ENCODE measurements around the gene BCL2L15.
A peak's percentile ranks its signal among the peaks of the same experiment; 100 is the strongest.

The BCL2L15 gene

DNA sequence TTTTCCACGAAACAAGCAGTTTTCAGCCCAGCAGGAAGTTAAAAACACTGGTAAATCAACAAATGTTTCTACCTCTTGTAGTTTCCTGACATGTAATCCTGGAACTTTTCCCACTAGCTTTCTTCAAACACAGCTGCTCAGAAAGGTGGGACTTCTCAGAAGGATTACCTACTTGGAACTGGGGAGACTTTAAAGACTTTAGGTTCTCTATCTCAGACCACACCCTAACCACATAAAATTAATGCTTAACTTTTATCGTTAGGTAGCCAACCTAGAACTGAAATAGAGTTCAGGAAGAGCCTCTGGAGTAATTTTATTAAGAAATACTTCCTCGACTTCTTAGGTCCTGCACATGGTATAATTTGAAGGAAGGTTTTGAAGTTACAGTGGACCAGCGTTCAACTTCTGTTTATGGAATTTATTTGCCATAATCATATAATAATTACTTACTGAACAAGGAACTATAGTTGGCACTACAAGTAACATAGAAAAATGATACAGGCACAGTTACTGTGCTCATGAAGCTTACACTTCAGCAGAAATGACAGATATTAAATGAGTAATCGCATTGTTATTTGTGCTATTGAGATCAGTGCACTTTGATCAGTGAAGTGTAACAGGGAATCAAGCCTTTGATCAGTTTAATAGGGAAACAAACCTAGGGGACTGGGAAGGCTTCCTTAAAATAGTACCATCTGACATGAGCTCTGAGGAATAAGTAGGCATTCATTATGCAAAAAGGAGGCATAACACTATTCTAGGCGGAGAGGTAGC lies at the start of gene BCL2L15:
BCL2L15 (minus strand) TSS at position 180 of the 774 bp plus-strand sequence. CDS start 206 bp downstream, outside the sequence.
- intact Hi-C loops (cut with DNase I), result no loop called here
- no peak for DNase-seq

- no peak for DNase-seq
- intact Hi-C loops (cut with DNase I), result no loop called here
Observed at GRCh38 chr1:113937146-113937545, 49.8 kb upstream of the BCL2L15 start.

- no peak for DNase-seq
- intact Hi-C loops (cut with DNase I), result no loop called here
Observed at GRCh38 chr1:113935970-113936369, 48.6 kb upstream of the BCL2L15 start.

GRCh38 chr1:113935176-113935575 lies 47.8 kb upstream of the BCL2L15 start:
- no peak for DNase-seq
- intact Hi-C loops (cut with DNase I), result no loop called here

- peak in 22 of 42 donors; percentile 16 to 75 (median 40) for DNase-seq
- intact Hi-C loops (cut with DNase I), result no loop called here
Observed at GRCh38 chr1:113934511-113935055, 47.2 kb upstream of the BCL2L15 start.

GRCh38 chr1:113934006-113934405 lies 46.6 kb upstream of the BCL2L15 start:
- no peak for DNase-seq
- intact Hi-C loops (cut with DNase I), result no loop called here

GRCh38 chr1:113931451-113931851 lies 44.1 kb upstream of the BCL2L15 start:
- intact Hi-C loops (cut with DNase I), result no loop called here
- no peak for DNase-seq

GRCh38 chr1:113930499-113931161 lies 43.2 kb upstream of the BCL2L15 start:
- intact Hi-C loops (cut with DNase I), result no loop called here
- peak in 3 of 42 donors; percentile 6 to 17 (median 11) for DNase-seq

DNA sequence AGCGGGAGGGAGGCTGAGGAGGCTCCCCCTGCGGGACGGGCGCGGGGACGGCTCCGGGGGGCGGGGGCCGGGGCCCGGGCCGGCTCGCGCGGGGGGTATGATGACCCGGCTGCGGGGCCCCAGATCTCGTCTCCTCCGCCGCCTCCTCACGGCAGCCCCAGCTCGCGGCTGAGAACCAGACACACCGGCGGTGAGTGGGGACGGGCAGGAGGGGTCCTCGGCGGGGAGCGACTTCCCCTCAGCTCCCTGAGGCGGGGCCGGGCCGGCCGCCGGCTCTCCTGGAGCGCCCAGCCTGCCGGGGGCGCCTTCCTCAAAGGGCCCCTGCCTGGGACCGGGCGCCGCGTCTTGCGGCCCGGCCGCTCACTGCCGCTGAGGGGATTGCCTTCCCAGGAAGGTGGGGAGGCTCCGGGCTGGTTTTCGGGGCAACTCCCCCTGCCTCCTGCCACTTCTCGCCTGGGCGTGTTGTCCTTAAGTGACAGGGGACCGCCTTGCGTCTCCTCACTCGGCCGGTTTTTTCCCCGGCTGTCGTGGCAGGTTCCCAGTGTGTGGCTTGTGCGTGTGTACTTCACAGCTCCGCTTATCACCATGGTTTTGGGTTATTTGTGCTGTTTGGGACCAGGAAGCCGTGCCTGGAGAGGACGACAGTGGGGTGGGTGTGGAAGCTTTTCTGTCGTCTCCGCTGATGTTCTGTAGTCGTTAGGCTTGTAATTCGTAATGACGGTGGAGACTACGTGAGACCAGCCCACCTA lies 42.5 kb upstream of the BCL2L15 start:
- intact Hi-C loops (cut with DNase I), result loop anchor here (1.0 kb wide), 1 partner anchor 25 kb away; the partner anchor contains the start of gene DCLRE1B
- peak in 30 of 42 donors; percentile 16 to 66 (median 36) for DNase-seq

DNA sequence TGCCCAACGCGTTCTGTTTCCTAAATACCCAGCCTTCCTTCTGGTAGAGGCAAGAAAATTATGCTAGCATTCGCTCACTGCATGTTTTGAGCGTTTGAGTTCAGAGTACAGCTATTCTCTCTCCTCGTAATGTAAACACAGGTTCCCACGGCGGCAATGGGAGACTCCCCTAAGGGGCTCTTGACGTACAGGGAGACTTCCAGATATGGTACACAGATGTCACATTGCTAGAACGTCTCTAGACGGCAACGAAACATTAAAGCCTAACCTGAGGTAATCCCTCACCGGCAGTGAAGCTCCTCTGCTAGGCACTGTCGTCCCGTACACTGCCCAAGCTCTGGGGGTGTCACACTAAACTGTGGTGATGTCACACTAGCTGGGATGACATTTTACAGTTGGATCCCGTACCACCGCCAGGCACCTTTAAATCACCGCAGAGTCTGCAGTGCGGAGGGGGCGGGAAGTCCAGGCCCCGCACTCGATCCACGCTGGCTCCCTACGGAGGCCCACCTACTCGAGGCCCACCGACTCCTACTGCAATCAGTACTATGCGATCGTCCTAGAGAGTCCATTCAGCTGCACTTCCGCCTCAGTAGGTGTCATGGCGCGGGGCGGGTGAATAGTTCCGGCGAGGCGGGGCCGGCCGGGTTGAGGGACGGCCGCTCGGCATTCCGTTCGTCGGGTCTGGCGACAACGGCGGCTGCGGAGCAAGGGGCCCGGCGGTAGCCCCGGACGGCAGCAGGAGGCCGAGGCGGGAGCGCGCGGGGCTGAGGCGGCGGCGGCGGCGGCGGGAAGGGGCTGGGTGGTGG lies 41.8 kb upstream of the BCL2L15 start, which contains the start of gene HIPK1:
HIPK1 (plus strand) TSS at position 384 of the 809 bp plus-strand sequence.
- intact Hi-C loops (cut with DNase I), result loop anchor here (1.0 kb wide), 1 partner anchor 24 kb away; the partner anchor contains the start of gene DCLRE1B
- DNase-seq, result peak; percentile 86 to 98 (median 95)

DNA sequence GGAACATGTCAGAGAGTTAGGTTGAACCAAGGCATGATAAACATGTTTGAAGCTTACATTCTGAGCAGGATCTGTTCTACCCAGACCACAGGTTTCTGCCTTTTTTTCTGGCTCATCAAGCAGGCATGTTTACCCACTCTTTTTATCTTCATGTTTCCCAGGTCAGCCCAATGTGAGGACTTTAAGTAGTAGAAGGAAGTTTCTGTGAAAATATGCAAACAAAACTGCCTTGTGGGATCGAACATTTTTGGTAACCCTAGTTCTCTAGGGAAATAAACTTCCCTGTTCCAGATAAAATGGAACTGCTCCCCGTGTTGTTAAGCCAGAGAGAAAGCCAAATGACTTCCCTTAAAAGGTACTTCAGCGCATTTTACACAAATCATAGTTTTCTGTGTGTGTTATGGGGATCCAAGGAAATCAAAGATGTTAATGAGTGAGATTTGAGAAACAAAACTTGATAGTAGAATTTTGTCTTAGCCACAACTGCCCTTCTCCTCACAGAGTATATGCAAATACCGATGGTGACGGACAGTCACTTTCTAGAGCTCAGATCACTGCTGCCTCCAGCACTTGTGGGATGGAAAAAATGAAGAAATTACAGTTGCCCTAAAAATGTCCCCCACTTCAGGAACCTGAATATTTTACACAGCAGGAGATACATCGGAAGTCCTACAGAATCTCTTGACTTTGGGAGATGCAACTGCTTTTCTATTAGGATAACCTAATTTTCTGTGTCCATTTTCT lies 41.0 kb upstream of the BCL2L15 start:
- peak in 1 of 42 donors; percentile 20 for DNase-seq
- intact Hi-C loops (cut with DNase I), result no loop called here

- DNase-seq, result no peak
- intact Hi-C loops (cut with DNase I), result no loop called here
Observed at GRCh38 chr1:113924473-113924872, 37.1 kb upstream of the BCL2L15 start.

DNA sequence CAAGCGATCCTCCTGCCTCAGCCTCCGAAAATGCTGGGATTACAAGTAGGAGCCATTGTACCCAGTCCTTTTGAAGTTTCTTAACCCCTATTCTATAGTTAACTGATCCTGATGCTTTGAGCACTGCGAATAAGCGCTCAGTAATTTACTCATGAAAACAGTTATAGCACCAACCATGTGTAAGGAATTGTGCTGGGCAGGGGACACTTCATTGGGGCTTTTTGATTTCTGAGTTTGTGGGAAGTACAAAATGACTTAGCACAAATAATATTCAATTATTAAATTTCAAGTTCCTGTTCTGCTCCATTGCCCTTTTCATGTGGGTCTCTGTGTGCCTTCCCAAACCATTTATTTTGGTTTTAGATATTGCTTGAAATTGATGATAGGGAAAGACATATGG lies 35.6 kb upstream of the BCL2L15 start:
- DNase-seq, result no peak
- intact Hi-C loops (cut with DNase I), result no loop called here

DNA sequence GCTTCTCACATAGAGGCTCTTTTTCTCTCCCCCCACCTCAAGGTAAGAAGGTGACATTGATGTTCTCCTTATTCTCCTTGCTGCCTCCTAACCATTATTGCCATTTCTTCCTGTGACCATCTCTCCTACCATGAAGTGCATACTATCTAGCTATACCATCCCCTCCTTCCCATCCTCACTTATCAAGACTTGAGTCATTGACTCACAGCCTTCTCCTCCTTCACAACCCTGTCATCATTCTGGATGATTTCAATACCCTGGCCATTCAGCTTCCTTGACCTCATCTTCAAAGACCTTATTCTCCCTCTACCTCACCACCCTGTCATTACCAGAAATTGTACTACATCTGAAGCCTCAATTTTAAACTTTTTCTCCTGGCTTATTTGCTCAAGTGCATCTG lies 30.9 kb upstream of the BCL2L15 start:
- intact Hi-C loops (cut with DNase I), result no loop called here
- no peak for DNase-seq

DNA sequence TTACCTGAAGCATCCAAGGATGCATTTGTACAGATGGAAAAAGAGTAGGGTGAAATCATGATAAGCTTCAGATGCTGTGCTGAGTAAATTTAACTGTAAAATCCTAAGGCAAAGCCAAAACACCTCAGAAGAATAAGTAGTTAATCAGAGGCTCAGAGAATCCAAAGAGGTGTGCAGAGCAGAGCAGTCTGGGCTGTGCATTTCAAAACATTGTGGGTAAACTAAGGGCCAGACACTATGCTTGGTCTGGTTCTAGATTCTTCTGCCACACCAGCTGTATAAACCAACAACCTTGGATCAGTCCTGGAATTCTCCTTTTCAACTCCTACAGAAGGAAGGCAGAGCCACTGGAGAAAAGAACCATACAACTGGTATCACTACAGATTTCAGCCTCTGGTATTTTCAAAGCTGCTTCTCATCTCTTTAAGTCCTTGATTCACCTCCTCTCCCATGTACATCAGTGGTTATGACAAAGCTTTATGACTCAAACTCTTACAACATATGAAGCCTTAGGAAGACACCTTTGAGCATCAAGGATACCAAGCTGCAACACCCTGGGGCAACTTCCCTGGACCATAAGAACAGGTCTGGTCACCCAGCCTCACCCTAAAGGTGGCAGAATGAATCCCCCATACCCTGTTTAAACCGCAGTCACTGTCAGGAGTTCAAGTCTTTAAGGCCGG lies 30.2 kb upstream of the BCL2L15 start:
- intact Hi-C loops (cut with DNase I), result no loop called here
- no peak for DNase-seq

GRCh38 chr1:113916974-113917373 lies 29.6 kb upstream of the BCL2L15 start:
- DNase-seq, result no peak
- intact Hi-C loops (cut with DNase I), result no loop called here

Data from head of caudate nucleus (tissue), 42 donors.